Left lung (tissue), 10 donors: Measurements from ENCODE around the gene SLC27A3. TPM values are rescaled to one million over a fixed set of nuclear protein-coding genes. Genes with fewer than 3 reads are reported as not detected.

Experiments used
- ATAC-seq: fragments of 200-7000 bp; cut with Tn5 transposase; one replicate; pipeline ENCODE4 v1.9.1; 2020; ENCODE audit warnings: moderate library complexity
- DNase-seq, 4 donors: peaks; one replicate each; pipeline ENCODE4 v3.0.0-alpha.2; 2013 to 2020
- H3K27ac ChIP-seq, 2 donors: fragments of 200-600 bp; sonication (generic) in 1 of 2; one replicate each; pipeline versions ENCODE4 v1.5.0 to v1.8.0; 2020 to 2021
- H3K27me3 ChIP-seq, 2 donors: fragments of 200-600 bp; sonication (generic) in 1 of 2; one replicate each; pipeline versions ENCODE4 v1.5.0 to v1.8.0; 2020 to 2021
- H3K36me3 ChIP-seq, 2 donors: fragments of 200-600 bp; sonication (generic) in 1 of 2; one replicate each; pipeline versions ENCODE4 v1.5.0 to v1.8.0; 2020 to 2021
- H3K4me1 ChIP-seq, 2 donors: fragments of 200-600 bp; one replicate each; pipeline ENCODE4 v1.8.0; 2021
- H3K4me3 ChIP-seq, 2 donors: fragments of 200-600 bp; sonication (generic) in 1 of 2; one replicate each; pipeline versions ENCODE4 v1.5.0 to v1.8.0; 2020 to 2021; ENCODE audit warnings: mild to moderate bottlenecking in 1 of 2
- H3K9me3 ChIP-seq, 2 donors: fragments of 200-600 bp; sonication (generic) in 1 of 2; one replicate each; pipeline versions ENCODE4 v1.5.0 to v1.8.0; 2020 to 2021
- CTCF ChIP-seq, 2 donors: fragments of 200-600 bp; sonication (generic) in 1 of 2; IDR thresholded peaks; one replicate each; pipeline versions ENCODE4 v1.5.0 to v1.8.0; 2021; ENCODE audit warnings: antibody characterized with exemption in 2 of 2
- intact Hi-C, 2 donors: fragments of 100-400 bp; cut with DNase I; formaldehyde crosslinking; loops; one replicate each; pipeline versions ENCODE4 v1.11.2 to v1.14.2; 2022
- polyA plus RNA-seq, 6 donors: library from polyadenylated mRNA; unstranded; fragments of 120-200 nt; gene quantifications; one replicate each; pipeline ENCODE4 v1.2.1, GENCODE V29; 2013; ENCODE audit not compliant: insufficient read length in 6 of 6
- total RNA-seq, 2 donors: library from RNA; stranded (reverse); fragmentation: NEBNext Ultra II Directional; extraction: Animal tissue kit (Norgen Biotek cat#: 25700); gene quantifications; one replicate each; pipeline ENCODE4 v1.2.1, GENCODE V29; 2021
- donor health status: DM: no; HTN: yes; CAD: no.
- donor health status: DM: no; HTN: no; CAD: no.

SLC27A3 gene
- total and polyA plus RNA-seq, 8 donors: 32.4 to 68.6 (median 44.0) TPM

GRCh38 chr1:153767519-153767918, 7.7 kb upstream of the SLC27A3 start:
- intact Hi-C loops: no loop called here
- DNase-seq: no peak
- no peaks in the 10 kb centered on the region for H3K9me3 ChIP-seq
- no peak overlapping the region for H3K4me3 ChIP-seq
- H3K27ac ChIP-seq: peak overlapping the region in 1 of 2 donors; percentile 18
- peaks cover 0 to 48% of the 10 kb centered on the region in 2 donors for H3K4me1 ChIP-seq
- no peak for TF ChIP-seq CTCF (IDR thresholded peaks at IDR 0.05)
- H3K36me3 ChIP-seq: peaks cover 0 to 95% of the 10 kb centered on the region in 2 donors
- no peak for ATAC-seq
- H3K27me3 ChIP-seq: no peaks in the 10 kb centered on the region

- ATAC-seq (peak; percentile 87), DNase-seq (peak in 1 of 4 donors; percentile 56)
- Histone ChIP-seq H3K36me3 (peaks cover 0 to 94% of the 10 kb centered on the region in 2 donors), H3K9me3 (no peaks in the 10 kb centered on the region), H3K4me3 (no peak overlapping the region), H3K27ac (peak overlapping the region; percentile 57 to 74), H3K27me3 (no peaks in the 10 kb centered on the region), H3K4me1 (peaks cover 5 to 54% of the 10 kb centered on the region in 2 donors)
- TF ChIP-seq CTCF (IDR thresholded peaks at IDR 0.05): no peak
- intact Hi-C loops: no loop called here
Observed at GRCh38 chr1:153768316-153769181, 6.7 kb upstream of the SLC27A3 start.

- H3K27me3 ChIP-seq: no peaks in the 10 kb centered on the region
- peak overlapping the region; percentile 57 to 74 for H3K27ac ChIP-seq
- H3K36me3 ChIP-seq: peaks cover 0 to 87% of the 10 kb centered on the region in 2 donors
- peaks cover 5 to 60% of the 10 kb centered on the region in 2 donors for H3K4me1 ChIP-seq
- no peaks in the 10 kb centered on the region for H3K9me3 ChIP-seq
- TF ChIP-seq CTCF (IDR thresholded peaks at IDR 0.05): no peak
- intact Hi-C loops: no loop called here
- ATAC-seq: no peak
- no peak for DNase-seq
- no peak overlapping the region for H3K4me3 ChIP-seq
Observed at GRCh38 chr1:153769221-153769620, 6.0 kb upstream of the SLC27A3 start.

- Histone ChIP-seq H3K9me3 (no peaks in the 10 kb centered on the region), H3K27ac (peak overlapping the region; percentile 23 to 60), H3K36me3 (peaks cover 0 to 71% of the 10 kb centered on the region in 2 donors), H3K27me3 (no peaks in the 10 kb centered on the region), H3K4me1 (peaks cover 12 to 74% of the 10 kb centered on the region in 2 donors), H3K4me3 (no peak overlapping the region)
- DNase-seq (no peak), ATAC-seq (no peak)
- TF ChIP-seq CTCF (IDR thresholded peaks at IDR 0.05): no peak
- intact Hi-C loops: loop anchor here in 1 of 2 donors (5.0 kb wide), 1 partner anchor 88 kb away; no protein-coding TSS in a partner anchor
Observed at GRCh38 chr1:153770797-153771196, 4.4 kb upstream of the SLC27A3 start.

GRCh38 chr1:153771261-153771660, 3.9 kb upstream of the SLC27A3 start:
- no peak for DNase-seq
- no peak for ATAC-seq
- H3K9me3 ChIP-seq: no peaks in the 10 kb centered on the region
- H3K36me3 ChIP-seq: peaks cover 0 to 67% of the 10 kb centered on the region in 2 donors
- intact Hi-C loops: loop anchor here in 1 of 2 donors (5.0 kb wide), 1 partner anchor 89 kb away; no protein-coding TSS in a partner anchor
- peaks cover 12 to 79% of the 10 kb centered on the region in 2 donors for H3K4me1 ChIP-seq
- TF ChIP-seq CTCF (IDR thresholded peaks at IDR 0.05): no peak
- H3K4me3 ChIP-seq: no peak overlapping the region
- H3K27me3 ChIP-seq: no peaks in the 10 kb centered on the region
- H3K27ac ChIP-seq: peak overlapping the region in 1 of 2 donors; percentile 60
